CD4-positive, alpha-beta T cell (primary cell): ENCODE measurements around the gene DENND2C. TPM values are rescaled to one million over a fixed set of nuclear protein-coding genes. Genes with fewer than 3 reads are reported as not detected.

Source experiments
- ATAC-seq: fragments of 200-7000 bp; cut with Tn5 transposase; one replicate; pipeline ENCODE4 v1.10.0; 2022; ENCODE audit warnings: mild to moderate bottlenecking; ENCODE audit not compliant: poor library complexity
- CTCF ChIA-PET: fragments of 350-600 bp; sonication (Branson Sonifier 250); formaldehyde crosslinking; loops from one replicate; lab custom pipeline; 2021; ENCODE audit warnings: antibody characterized with exemption, inconsistent platforms; lab: Charles Lee
- POLR2A ChIA-PET: fragments of 350-600 bp; sonication (Branson Sonifier 250); formaldehyde crosslinking; loops from one replicate; lab custom pipeline; 2021; ENCODE audit warnings: antibody characterized with exemption, inconsistent platforms; lab: Charles Lee
- DNase-seq, 14 experiments: peaks; one replicate each; pipeline ENCODE4 v3.0.0-alpha.2; 2013 to 2020; ENCODE audit warnings: mixed read lengths in 2 of 14
- H3K27ac ChIP-seq, 2 donors: one replicate each; pipeline versions ENCODE4 v1.5.1 to v1.7.0; 2013; ENCODE audit warnings: low read length in 2 of 2, low read depth in 1 of 2, mild to moderate bottlenecking in 1 of 2
- H3K27me3 ChIP-seq, 2 experiments: 1 replicate in 1 of 2; 2 replicates in 1 of 2; pipeline versions ENCODE4 v1.6.1 to v1.7.0; 2013; ENCODE audit warnings: low read length in 2 of 2, control low read depth in 1 of 2, mild to moderate bottlenecking in 1 of 2, moderate library complexity in 1 of 2; ENCODE audit not compliant: insufficient read depth in 2 of 2, control insufficient read depth in 1 of 2
- H3K36me3 ChIP-seq: one replicate; pipeline ENCODE4 v1.6.1; 2013; ENCODE audit warnings: low read length, control low read depth; ENCODE audit not compliant: insufficient read depth
- H3K4me1 ChIP-seq: one replicate; pipeline ENCODE4 v1.6.1; 2013; ENCODE audit warnings: low read length, control low read depth; ENCODE audit not compliant: insufficient read depth
- H3K4me3 ChIP-seq: one replicate; pipeline ENCODE4 v1.5.1; 2013; ENCODE audit warnings: mild to moderate bottlenecking, low read length, moderate library complexity
- H3K9me3 ChIP-seq, 2 experiments: 1 replicate in 1 of 2; 2 replicates in 1 of 2; pipeline versions ENCODE4 v1.6.1 to v1.7.0; 2013; ENCODE audit warnings: low read length in 2 of 2, mild to moderate bottlenecking in 2 of 2, control low read depth in 1 of 2, moderate library complexity in 1 of 2; ENCODE audit not compliant: control insufficient read depth in 1 of 2, insufficient read depth in 1 of 2
- H3K27ac Mint-ChIP-seq: one replicate; pipeline ENCODE4 v1.8.0; 2020; ENCODE audit warnings: mixed read lengths
- H3K27me3 Mint-ChIP-seq: one replicate; pipeline ENCODE4 v1.8.0; 2021; ENCODE audit warnings: mixed read lengths
- H3K36me3 Mint-ChIP-seq: one replicate; pipeline ENCODE4 v1.8.0; 2021; ENCODE audit warnings: low read depth, mixed read lengths
- H3K4me1 Mint-ChIP-seq: one replicate; pipeline ENCODE4 v1.8.0; 2021; ENCODE audit warnings: low read depth, mixed read lengths
- H3K4me3 Mint-ChIP-seq: one replicate; pipeline ENCODE4 v1.8.0; 2020; ENCODE audit warnings: mild to moderate bottlenecking, mixed read lengths
- H3K9me3 Mint-ChIP-seq: one replicate; pipeline ENCODE4 v1.8.0; 2020; ENCODE audit warnings: mixed read lengths
- CTCF ChIP-seq: fragments of 200-600 bp; IDR thresholded peaks from one replicate; pipeline ENCODE4 v1.8.0; 2022; ENCODE audit warnings: antibody characterized with exemption, mild to moderate bottlenecking
- intact Hi-C, 2 experiments: fragments of 100-400 bp; cut with DNase I in 1 of 2; cut with micrococcal nuclease in 1 of 2; formaldehyde crosslinking; loops; one replicate each; pipeline versions ENCODE4 v1.15.1 to v1.9.0; 2023 to 2025; cut with DNase I, micrococcal nuclease
- total RNA-seq, 174 experiments: library from RNA in 2 of 174; stranded (reverse) in 2 of 174; gene quantifications; one replicate each; pipeline ENCODE4 v1.2.3 and lab custom pipeline; 2021 to 2026

DENND2C gene
- total RNA-seq, 2 experiments from 2014 or later = 1.6 to 2.0 TPM

- intact Hi-C loops = loop anchor here (2.0 to 5.0 kb wide), 2 partner anchors 211 to 580 kb away; partner anchors contain the start of gene OLFML3 (in 1 of the 2)
- H3K9me3 Mint-ChIP-seq = no peaks in the 10 kb centered on the region
- Histone ChIP-seq H3K4me1 (no peaks in the 10 kb centered on the region), H3K27me3 (no peaks in the 10 kb centered on the region), H3K4me3 (no peak overlapping the region), H3K9me3 (no peaks in the 10 kb centered on the region), H3K36me3 (no peaks in the 10 kb centered on the region), H3K27ac (no peak overlapping the region)
- H3K4me3 Mint-ChIP-seq = no peak overlapping the region
- H3K27me3 Mint-ChIP-seq = no peaks in the 10 kb centered on the region
- peak; percentile 65 for TF ChIP-seq CTCF
- ATAC-seq = peak; percentile 52
- no peaks in the 10 kb centered on the region for H3K4me1 Mint-ChIP-seq
- ChIA-PET POLR2A (interaction anchor here (0.6 kb wide), 1 partner anchor 276 kb away, joined by 3 read pairs; no protein-coding TSS in a partner anchor), CTCF (no interaction called here)
- DNase-seq = peak in 3 of 14 experiments; percentile 36 to 41 (median 37)
- peaks cover 4% of the 10 kb centered on the region for H3K36me3 Mint-ChIP-seq
- H3K27ac Mint-ChIP-seq = no peak overlapping the region
These were observed 111.3 kb downstream of the DENND2C start for GRCh38 chr1:114558544-114558943.

- Histone ChIP-seq H3K9me3 (no peaks in the 10 kb centered on the region), H3K4me3 (no peak overlapping the region), H3K27me3 (no peaks in the 10 kb centered on the region), H3K4me1 (no peaks in the 10 kb centered on the region), H3K27ac (no peak overlapping the region), H3K36me3 (no peaks in the 10 kb centered on the region)
- DNase-seq = no peak
- ChIA-PET CTCF (interaction anchor here (0.7 kb wide), 2 partner anchors 317 to 457 kb away, joined by 3 read pairs; no protein-coding TSS in a partner anchor), POLR2A (no interaction called here)
- Mint-ChIP-seq H3K9me3 (no peaks in the 10 kb centered on the region), H3K36me3 (no peaks in the 10 kb centered on the region), H3K27ac (no peak overlapping the region), H3K4me3 (no peak overlapping the region), H3K4me1 (no peaks in the 10 kb centered on the region), H3K27me3 (peaks cover 4% of the 10 kb centered on the region)
- intact Hi-C loops = no loop called here
- TF ChIP-seq CTCF = no peak
- no peak for ATAC-seq
These were observed 115.3 kb downstream of the DENND2C start for GRCh38 chr1:114554577-114554976.

- intact Hi-C loops = no loop called here
- H3K9me3 Mint-ChIP-seq = no peaks in the 10 kb centered on the region
- DNase-seq (no peak), ATAC-seq (no peak)
- no peaks in the 10 kb centered on the region for H3K36me3 ChIP-seq
- POLR2A ChIA-PET = no interaction called here
- H3K4me1 ChIP-seq = no peaks in the 10 kb centered on the region
- no peak overlapping the region for H3K27ac ChIP-seq
- CTCF ChIA-PET = no interaction called here
- H3K27me3 Mint-ChIP-seq = peaks cover 4% of the 10 kb centered on the region
- H3K4me3 Mint-ChIP-seq = no peak overlapping the region
- TF ChIP-seq CTCF = no peak
- H3K4me1 Mint-ChIP-seq = no peaks in the 10 kb centered on the region
- H3K9me3 ChIP-seq = no peaks in the 10 kb centered on the region
- no peaks in the 10 kb centered on the region for H3K27me3 ChIP-seq
- H3K4me3 ChIP-seq = no peak overlapping the region
- no peaks in the 10 kb centered on the region for H3K36me3 Mint-ChIP-seq
- no peak overlapping the region for H3K27ac Mint-ChIP-seq
These were observed 117.7 kb downstream of the DENND2C start for GRCh38 chr1:114552106-114552639.
